Measurements from ENCODE around the gene HSPA12A.

GRCh38 chr10:116787053-116787659 is 44.8 kb upstream of the HSPA12A start:
- TF ChIP-seq CTCF (IDR thresholded peaks at IDR 0.05; ENCODE audit: insufficient read depth, low read depth, low read length) (no peak), EZH2 (IDR thresholded peaks at IDR 0.05; ENCODE audit: insufficient read depth, low read length) (no peak)
